ENCODE data around the gene ZFP1.

The ZFP1 gene

DNA sequence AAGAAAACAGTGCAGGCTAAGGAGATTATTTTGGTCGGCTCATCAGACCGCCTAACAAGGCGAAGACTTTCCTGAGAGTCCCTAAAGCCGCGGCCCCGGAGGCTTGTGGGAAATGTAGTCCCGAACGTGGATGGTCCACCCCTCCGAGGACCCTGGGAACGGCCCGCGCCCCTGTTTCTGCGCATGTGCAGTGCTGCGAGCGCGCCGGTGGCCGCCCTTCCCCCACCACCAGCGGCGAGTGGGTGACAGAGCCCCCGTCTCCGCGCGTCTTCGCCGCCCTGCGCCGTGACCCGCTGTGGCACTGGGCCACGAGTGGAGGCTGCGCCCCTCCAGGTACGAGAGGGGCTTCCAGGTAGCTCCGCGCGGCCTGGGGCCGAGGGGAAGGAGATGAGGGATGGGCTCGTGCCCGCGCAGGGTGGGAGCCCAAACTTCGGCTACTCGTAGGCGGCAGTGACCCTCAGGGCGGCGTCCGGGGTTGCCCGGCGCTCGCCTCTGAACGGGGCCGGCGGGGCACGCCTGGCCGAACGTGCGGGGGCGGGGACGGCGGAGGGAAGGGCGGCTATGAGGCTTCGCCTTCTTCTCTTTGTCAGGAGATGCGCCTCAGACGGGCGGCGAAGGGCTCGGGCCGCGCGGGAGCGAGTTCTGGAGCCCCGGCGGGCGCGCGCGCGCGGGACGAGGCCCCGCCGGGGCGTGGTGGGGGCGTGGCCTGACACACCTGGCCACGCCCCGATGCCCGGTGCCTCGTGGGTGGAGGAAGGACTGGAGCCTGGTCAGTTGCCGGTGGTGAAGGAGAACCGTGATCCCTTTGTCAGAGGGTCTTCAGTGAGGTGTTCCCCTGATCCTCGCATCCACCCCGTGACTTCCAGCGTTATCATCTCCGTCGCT lies at the start of gene ZFP1:
Gene ZFP1, plus strand, starts transcription at position 214 of the 885 bp plus-strand sequence. CDS start 4,428 bp downstream, outside the sequence.
- peak; percentile 96 for DNase-seq (ENCODE audit: low read depth, low spot score)

DNA sequence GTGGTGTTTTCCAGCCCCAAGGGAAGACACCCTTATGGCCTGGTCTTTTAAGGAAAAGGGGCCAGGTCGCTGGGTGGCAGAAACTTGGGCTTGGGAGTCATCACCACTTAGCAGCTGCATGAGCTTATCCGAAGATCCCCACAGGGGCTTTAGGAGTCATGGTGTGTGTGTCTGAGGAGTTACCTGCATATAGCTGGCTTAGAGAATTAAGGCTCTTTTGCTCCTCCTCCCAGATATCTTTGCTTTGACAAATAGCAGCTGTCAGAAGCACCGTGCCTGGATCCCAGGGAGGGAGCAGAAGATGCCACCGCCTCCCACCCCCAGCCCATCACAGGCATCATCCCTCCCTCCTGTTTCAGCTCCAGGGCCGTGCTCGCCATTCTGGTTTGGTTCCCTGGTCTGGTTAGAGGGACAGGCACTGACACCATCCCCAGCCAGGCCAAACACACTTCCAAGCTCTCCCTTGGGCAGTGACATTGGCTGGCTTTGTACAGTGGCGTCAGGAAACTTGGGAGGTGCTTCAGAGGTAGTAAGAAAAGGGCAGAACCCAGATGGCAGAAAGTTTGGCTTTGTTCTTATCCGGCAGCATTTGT lies 49.2 kb upstream of the ZFP1 start:
- DNase-seq (ENCODE audit: low read depth, low spot score), result no peak

DNA sequence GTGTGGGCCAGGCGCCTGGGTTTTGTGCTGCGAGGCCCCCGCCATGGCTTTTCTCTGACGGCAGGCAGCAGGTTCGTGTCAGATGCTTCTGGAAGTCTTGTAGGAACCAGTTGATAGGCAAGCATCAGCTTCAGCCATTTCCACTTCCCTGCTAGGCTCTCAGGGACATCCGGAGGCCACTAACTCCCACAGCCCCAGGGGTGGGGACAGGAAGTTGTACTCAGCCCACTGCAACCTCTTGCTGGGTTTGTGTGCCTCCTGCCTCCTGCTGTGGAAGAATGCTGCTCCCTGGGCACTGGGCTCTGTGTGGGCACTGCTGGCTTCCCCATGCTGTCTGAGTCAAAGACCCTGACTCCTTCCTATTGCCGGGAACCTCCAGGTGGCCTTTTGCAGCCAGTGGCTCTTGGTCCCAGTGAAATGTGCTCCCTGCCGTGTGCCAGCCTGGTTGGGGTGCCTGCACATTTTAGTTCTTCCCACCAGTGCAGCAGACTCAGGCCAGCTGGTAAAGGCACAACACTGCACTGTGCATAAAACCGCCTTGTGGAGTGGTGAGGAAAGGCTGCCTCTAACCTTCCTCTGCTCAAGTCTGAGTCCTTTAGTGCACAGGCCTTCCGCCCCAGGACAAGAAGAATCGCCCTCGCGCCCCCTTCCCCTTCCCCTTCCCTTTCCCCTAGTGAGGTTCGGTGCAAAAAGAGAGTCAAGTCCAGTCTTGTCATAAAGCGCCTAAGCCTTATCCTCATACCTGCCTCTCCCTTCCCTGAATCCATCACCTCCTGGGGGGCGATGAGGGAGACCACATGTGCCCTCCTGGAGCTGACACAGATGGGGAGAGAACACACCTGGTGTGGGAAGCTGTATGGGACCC lies 48.4 kb upstream of the ZFP1 start:
- DNase-seq (ENCODE audit: low read depth, low spot score), result no peak

DNA sequence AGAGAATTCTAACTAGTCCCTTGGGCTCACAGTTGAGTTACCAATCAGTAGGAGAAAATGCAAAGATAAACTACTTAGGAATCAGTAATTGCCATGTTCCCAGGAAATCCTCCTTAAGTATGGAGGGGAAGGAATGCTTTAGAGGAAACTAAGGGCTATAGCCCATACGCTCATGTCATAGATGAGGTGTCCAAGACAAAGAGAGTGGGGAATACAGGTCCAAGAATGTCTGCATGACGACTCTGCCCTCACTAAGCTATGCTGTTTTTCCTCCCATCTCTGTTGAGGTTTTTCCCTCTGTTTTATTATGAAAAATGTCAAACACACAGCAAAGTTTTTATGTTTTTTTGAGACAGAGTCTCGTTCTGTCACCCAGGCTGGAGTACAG lies 47.7 kb upstream of the ZFP1 start:
- no peak for DNase-seq (ENCODE audit: low read depth, low spot score)

DNA sequence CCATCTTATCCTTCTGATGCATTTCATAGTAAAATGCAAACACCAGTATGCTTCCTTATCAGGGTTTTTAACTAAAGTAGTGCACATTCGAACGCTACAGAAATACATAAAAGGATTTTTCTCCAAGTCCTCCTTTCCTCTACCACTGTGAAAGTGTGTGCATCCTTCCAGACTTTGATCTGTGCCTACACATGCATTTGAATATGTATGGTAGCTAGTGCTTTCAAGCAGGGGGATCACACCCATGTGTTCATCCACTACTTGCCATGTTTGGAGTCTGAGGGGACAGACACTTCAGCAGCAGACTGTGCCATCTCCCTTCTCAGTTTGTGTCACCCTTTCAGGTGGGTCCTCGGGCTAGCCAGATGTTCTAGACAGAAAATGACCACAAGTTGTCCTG lies 46.7 kb upstream of the ZFP1 start:
- DNase-seq (ENCODE audit: low read depth, low spot score), result no peak

DNA sequence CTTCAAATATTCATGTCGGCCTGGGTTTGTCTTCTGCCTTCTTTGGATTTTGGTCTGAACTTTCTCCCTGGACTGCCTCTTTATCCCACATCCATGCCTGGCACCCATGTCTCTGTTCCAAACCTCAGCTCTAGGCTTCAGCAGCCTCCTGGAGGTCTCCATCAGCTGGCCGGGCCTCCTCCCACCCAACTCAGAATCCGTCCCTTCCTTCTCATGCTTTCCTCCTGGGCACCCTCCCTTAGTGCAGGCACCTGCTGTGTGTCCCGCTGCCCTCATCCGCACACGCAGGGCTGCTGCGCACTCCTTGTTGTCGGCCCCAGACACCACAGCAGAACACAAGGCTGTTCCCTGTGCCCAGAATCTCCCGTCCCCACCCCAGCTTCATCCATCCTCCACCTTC lies 45.7 kb upstream of the ZFP1 start:
- DNase-seq (ENCODE audit: low read depth, low spot score), result no peak

DNA sequence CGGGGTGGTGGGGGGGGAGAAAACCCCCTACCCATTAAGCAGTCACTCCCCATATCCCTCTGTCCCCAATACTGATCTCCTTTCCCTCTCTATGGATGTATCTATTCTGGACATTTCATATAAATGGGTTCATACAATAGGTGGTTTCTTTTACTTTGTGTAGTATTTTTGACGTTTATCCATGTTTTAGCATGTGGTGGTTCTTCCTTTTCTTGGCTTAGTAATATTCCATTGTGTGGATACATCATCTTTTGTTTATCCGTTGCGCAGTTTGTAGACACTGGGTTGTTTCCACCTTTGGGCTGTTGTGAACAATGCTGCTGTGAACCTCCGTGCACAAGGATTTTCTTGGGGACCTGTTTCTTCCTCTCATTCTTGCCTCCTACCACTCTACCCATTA lies 44.3 kb upstream of the ZFP1 start:
- no peak for DNase-seq (ENCODE audit: low read depth, low spot score)

DNA sequence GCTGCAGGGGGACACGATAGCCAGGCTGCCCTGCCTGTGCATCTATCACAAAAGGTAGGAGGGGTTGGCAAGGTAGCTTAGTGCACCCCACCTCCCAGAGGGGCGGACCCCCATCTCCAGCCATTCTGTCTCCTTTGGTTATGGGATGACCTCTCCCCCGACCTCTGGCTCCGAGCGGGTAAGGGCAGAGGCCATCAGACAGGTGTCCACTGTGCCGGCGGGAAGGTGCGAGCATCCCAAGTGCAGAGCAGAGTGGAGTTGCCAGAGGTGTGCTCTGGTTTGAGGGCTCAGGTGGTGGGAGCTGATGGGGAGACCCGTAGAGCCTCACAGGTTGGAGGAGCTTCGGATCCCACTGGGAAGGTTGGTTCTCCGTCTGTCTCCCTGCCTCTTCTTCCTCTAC lies 43.5 kb upstream of the ZFP1 start:
- no peak for DNase-seq (ENCODE audit: low read depth, low spot score)

DNA sequence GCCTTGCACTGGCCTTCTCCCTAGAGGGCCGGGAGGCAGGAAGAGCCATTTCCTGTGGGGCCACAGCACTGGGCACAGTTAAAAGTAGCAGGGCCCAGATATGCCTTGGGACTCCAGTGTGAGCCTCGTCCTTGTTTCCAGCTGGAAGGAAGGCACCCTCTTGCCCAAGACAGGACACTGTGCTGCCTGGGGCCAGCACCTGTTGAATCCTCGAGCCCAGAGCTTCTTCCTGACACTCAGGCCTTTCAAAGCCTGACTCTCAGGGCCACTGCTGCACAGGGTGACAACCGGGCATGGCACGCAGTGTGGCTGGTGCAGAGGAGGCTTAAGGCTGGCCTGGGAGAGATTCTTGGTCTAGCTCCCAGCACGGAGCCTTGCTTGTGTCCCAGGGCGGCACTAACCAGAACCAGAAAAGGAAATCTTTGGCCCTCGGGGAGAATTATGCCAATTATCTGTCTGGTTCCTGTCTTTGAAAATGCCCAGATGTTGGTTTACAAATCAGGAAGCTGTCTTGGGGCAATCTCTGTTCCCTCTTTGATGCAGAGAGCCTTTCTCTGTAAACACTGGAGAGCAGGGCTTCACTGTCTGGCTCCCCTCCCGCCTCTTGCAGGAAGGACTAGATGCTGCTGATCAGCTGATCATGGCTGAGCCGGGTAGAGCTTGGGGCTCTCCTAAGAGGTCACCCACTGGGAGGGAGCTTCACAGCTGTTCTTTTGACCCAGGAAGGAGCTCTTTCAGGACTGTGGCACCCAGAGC lies 42.8 kb upstream of the ZFP1 start:
- no peak for DNase-seq (ENCODE audit: low read depth, low spot score)

DNA sequence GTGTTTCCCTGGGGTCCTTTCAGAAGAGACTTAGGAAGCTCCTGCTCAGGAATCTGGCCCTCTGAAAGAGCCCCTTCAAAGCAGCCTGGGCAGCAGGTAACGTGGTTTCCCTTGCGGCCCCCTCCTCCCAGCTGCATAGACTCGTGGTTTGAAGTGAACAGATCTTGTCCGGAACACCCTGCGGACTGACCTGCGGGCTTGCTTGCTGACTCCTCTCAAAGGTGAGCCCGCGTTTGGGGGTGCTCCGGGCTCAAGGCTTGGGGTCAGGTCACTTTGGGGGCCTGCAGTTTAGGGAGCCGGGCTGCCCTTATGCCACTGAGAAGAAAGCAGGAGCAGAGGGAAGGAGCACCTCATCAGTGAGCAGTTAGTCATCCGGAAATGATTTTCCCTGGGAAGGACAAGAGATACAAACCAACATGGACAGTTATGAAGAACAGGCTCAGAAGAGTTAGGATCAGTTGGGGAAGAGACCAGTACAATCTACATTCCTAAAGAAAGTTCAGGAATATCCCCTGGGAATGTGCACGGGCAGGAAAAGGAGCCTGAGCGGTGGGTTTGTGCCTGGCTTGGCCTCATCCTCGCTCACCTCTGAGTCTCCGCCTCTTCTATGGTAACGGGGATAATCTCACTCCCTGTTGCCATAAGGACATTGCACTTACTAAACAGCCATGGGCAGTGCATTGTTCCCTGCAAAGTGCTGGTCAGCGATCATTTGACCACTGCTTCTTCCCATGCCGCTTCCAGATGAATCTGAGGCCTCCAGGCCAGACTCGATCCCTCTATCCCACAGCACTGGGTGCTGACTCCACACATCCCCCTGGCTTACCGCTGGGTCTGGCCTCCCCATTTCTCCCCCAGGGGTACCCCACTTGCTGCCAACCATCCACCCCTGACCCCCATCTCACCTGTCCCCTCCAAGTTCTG lies 41.7 kb upstream of the ZFP1 start:
- DNase-seq (ENCODE audit: low read depth, low spot score), result peak; percentile 48

DNA sequence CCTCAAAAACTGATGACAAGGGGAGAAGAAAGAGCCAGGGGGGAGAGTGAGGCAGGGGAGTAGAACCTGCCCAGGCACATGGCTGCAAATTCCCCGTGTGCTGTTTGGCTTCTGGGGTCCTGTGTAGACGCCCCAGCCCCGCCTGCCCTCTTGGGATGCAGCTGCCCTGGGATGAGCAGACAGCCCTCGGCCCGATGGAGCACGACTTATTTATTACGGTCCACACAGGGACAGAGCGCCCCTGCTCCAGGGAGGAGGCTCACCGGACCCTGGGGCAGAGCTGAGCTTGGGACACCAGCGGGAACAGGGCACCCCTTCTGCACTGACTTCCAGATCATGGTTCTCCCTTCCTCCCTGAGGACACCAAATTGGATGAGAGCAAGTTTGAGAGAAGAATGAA lies 40.8 kb upstream of the ZFP1 start:
- no peak for DNase-seq (ENCODE audit: low read depth, low spot score)

DNA sequence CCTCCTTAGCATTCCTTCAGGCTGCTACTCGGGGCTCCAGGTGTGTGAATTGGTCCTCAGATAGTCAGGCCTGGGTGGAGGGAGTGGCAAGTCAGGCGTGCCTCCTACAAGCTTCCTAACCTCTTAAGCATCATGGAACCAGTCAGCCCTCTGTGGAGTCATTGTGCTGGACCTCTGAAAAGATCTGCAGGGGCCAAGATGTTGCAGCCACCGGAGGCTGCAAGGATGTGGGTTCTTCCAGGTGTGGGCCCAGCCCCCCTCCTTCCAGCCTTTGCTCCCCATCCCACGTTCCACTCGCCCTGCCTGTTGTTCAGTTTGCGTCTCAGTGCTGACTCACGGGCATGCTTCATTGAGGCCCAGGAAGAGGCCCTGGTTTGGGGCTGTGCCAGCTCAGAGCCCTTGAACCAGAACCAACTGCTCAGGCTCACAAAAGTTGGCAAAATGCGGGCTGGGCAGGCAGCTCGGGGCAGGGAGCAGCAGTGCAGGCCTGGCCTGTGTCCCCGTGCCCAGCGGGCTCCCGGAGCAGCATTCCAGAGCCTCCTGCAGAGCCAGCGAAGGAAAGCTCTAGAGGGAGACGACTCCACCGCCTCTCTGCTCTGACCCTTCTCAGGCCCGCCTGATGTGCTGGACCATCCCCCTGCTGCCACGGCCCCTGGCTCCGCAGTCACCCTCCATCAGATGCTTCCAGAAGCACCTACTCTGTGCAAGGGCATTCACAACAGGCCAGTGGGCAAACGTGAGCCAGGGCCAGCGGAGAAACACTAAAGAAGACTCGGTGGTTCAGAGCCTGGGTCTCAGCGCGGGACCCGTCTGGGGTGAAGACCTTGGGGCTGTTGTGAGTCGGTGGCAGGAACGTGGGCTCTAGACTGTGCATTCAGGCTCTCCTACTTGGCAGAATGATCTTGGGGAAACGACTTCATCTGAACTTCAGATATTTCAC lies 39.3 kb upstream of the ZFP1 start:
- peak; percentile 29 for DNase-seq (ENCODE audit: low read depth, low spot score)

DNA sequence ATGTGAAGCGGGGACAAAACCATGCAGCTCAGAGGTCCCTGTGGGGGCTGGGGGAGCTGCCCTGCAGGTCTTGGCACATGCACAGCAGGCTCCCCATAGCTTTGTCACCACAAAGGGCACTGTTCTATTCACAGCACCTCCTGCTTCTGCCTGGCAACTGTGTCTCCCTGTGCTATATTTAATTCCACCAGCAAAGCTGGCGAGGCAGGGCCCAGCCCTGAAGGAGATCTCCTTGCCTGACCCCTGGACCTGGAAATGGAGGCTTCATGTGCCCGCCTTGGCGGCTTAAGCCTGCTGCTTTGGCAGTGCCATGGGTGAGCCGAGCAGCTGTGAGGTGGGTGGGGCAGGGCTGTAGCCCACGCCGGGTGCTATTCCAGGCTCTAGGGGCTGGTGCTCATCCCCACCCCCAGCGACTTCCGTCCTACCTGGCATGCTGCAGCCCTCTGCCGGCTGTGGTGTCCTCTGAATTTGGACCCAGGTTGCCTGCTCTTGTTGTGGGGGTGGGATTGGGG lies 38.5 kb upstream of the ZFP1 start:
- peak; percentile 10 for DNase-seq (ENCODE audit: low read depth, low spot score)

DNA sequence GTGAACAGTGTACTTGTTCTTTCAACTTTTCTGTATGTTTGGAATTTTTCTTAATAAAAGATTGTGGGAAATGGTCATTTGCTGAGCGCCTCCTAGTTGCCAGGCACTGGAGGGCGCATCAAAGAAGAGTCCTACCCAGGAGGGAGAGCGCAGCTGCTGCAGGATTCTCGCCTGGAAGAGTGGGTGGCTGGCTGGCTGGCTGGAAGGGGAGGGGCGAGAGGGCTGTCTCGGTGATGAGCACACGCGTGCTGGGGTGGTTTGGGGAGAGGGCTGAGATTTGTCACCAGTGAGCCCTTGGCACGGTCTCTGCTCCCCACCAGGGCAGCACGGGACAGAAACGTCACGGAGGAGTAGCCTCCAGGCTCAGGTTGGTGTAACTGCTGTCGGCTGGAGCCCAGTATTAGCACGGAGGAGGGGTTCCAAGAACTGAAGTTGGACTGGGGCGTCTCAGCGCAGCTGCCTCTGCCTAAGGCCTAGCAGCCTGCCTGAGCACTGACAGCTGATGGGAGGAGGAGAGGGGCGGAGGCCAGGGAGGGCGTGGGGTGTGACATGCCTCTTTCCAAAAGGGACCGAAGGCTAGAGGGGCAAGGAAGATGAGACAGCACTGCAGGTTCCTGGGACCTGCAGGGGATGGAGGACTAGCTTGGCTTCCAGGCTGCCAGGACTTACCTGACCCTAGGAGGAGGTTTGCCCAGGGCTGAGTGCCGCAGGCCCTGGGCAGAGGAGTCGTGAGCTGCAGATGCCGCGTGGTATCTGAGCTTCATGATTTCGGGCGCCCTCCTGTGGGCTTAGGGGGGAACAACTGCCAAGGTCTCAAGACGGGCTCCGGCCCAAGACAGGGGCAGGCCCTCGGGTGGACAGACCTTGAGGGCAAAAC lies 37.4 kb upstream of the ZFP1 start:
- peak; percentile 93 for DNase-seq (ENCODE audit: low read depth, low spot score)

DNA sequence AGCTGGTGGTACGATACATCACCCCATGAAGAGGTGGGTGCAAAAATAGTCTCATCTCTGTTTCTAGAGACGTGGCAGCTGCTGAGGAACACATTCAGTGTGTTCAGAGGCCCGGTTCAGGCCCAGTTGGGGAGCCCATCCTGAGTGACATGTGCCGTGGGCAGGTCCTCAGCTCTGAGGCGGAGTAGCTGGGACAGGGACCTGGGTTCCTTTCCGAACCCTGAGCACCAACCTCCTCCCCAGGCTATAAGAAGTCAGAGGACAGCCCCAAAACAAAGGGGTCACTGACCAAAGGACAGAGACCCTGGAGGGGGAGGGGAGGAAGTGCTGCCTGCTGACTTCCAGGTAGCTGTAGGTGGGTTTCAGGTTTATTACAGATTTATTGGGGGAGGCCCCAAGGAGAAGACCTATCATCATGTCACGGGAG lies 36.8 kb upstream of the ZFP1 start:
- no peak for DNase-seq (ENCODE audit: low read depth, low spot score)

DNA sequence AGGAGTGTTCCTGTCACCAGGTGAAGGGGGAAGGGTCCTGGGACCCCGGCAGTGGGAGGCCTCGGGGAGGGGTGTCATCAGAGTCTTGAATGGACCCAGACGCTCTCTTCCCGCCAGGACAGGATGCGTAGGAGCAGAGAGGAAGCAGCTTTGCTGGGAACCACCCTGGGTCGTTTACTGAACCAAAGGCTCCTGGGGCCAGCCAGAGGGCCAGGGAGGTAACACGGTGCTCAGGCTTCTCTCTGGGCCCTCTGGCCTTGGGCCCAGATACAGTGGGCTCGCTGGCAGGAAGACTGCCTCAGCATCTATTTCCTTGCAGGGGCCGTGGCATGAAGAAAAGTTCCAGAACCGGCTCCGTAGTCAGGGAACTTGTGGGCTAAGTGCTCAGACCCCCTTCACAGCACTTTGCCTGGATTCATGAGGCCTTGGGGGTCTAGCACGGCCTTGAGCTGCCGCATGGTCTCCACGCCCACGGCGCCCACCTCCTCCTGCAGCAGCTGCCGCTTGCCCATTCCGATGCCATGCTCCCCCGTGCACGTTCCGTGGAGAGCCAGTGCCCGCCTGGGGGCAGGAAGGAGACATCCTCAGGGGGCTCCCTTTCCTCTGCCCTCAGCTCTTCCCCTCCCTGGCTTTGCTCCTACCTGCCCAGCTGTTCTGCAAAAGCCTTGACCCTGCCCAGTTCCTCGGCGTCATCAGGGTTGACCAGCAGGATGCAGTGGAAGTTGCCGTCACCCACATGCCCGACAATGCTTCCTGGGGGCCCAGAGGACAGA lies 36.2 kb upstream of the ZFP1 start:
- peak; percentile 22 for DNase-seq (ENCODE audit: low read depth, low spot score)

DNA sequence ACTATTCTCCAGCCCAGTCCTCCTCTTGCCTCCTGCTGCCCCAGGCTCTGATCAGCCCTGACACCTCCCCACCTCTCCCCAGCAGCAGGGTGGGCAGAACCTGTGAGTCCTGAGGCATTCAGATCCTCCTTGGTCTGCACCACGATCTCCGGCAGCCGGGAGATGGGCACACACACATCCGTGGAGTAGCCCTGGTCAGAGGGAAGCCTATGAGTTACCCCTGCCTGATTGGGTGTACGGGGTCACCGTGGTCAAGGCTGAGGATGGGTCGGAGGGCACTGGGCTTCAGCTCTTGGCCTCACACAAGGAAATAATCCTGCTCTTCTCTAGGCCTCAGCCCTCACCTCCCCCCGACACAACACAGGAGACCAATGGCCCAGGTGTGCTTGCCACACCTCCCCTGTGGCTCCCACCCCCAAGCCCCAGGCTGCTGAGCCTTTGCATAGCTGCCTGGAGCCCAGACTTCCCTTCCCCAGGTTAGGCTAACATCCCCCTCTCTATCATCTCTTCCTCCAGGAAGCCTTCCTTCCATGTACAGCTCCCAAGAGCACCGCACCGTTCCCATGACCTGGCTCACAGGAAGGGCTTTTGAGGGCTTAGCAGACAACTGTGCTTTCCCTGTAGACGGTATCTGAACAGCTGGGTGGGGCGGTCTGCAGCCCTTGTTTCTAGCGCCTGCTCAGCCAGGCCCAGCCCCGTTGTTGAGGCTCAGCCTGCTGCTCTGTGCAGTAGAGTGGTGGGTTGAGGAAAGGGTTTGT lies 35.4 kb upstream of the ZFP1 start:
- DNase-seq (ENCODE audit: low read depth, low spot score), result peak; percentile 56

All from ELF-1 (cell line).